ENCODE data around the gene TBC1D1. TPM values are rescaled to one million over a fixed set of nuclear protein-coding genes. Genes with fewer than 3 reads are reported as not detected.
A peak's percentile ranks its signal among the peaks of the same experiment; 100 is the strongest.

Gene TBC1D1
- total RNA-seq, 1 donor from 2014 or later, result 92.7 TPM

GRCh38 chr4:38034986-38035882 lies 144.3 kb downstream of the TBC1D1 start:
- no peak for DNase-seq (ENCODE audit: low spot score)
- Mint-ChIP-seq H3K4me1 (ENCODE audit: low read depth) (peaks cover 4% of the 10 kb centered on the region), H3K27ac (ENCODE audit: unreplicated experiment) (no peak overlapping the region), H3K36me3 (ENCODE audit: low read depth) (peaks cover 12% of the 10 kb centered on the region), H3K4me3 (ENCODE audit: unreplicated experiment) (no peak overlapping the region), H3K9me3 (ENCODE audit: low read depth) (peaks cover 2% of the 10 kb centered on the region), H3K27me3 (ENCODE audit: low read depth) (no peaks in the 10 kb centered on the region)
- TF ChIP-seq, protein P1, sequence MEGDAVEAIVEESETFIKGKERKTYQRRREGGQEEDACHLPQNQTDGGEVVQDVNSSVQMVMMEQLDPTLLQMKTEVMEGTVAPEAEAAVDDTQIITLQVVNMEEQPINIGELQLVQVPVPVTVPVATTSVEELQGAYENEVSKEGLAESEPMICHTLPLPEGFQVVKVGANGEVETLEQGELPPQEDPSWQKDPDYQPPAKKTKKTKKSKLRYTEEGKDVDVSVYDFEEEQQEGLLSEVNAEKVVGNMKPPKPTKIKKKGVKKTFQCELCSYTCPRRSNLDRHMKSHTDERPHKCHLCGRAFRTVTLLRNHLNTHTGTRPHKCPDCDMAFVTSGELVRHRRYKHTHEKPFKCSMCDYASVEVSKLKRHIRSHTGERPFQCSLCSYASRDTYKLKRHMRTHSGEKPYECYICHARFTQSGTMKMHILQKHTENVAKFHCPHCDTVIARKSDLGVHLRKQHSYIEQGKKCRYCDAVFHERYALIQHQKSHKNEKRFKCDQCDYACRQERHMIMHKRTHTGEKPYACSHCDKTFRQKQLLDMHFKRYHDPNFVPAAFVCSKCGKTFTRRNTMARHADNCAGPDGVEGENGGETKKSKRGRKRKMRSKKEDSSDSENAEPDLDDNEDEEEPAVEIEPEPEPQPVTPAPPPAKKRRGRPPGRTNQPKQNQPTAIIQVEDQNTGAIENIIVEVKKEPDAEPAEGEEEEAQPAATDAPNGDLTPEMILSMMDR (IDR thresholded peaks at IDR 0.05), result peak; percentile 92

- Mint-ChIP-seq H3K27ac (ENCODE audit: unreplicated experiment) (no peak overlapping the region), H3K4me1 (ENCODE audit: low read depth) (peaks cover 4% of the 10 kb centered on the region), H3K36me3 (ENCODE audit: low read depth) (peaks cover 14% of the 10 kb centered on the region), H3K27me3 (ENCODE audit: low read depth) (no peaks in the 10 kb centered on the region), H3K4me3 (ENCODE audit: unreplicated experiment) (no peak overlapping the region), H3K9me3 (ENCODE audit: low read depth) (peaks cover 2% of the 10 kb centered on the region)
- no peak for DNase-seq (ENCODE audit: low spot score)
- TF ChIP-seq, protein P1 (IDR thresholded peaks at IDR 0.05), result no peak
These were observed 145.7 kb downstream of the TBC1D1 start for GRCh38 chr4:38036548-38036947.

DNA sequence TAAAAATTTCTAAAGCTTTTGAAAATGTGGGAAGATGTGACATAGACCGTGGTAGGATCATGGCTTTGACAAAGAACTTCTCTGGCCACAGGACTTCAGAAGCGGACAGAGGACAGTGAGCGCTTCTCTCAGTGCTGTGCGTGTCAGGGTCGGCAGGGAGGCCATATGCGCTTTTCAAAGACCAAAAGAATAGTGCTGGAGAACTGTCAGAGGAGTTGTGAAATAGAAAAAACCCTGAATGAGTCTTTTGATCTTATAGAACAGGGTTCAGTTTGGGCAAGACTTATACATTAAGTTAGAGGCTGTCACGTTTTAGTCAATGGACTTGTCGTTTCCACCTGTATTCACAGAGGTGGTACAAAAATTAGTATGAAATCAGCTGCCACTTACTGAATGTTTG lies 146.7 kb downstream of the TBC1D1 start:
- no peak overlapping the region for H3K4me3 Mint-ChIP-seq (ENCODE audit: unreplicated experiment)
- peaks cover 4% of the 10 kb centered on the region for H3K4me1 Mint-ChIP-seq (ENCODE audit: low read depth)
- H3K36me3 Mint-ChIP-seq (ENCODE audit: low read depth), result peaks cover 14% of the 10 kb centered on the region
- no peaks in the 10 kb centered on the region for H3K27me3 Mint-ChIP-seq (ENCODE audit: low read depth)
- no peak overlapping the region for H3K27ac Mint-ChIP-seq (ENCODE audit: unreplicated experiment)
- DNase-seq (ENCODE audit: low spot score), result no peak
- peaks cover 2% of the 10 kb centered on the region for H3K9me3 Mint-ChIP-seq (ENCODE audit: low read depth)
- TF ChIP-seq, protein P1 (IDR thresholded peaks at IDR 0.05), result no peak

DNA sequence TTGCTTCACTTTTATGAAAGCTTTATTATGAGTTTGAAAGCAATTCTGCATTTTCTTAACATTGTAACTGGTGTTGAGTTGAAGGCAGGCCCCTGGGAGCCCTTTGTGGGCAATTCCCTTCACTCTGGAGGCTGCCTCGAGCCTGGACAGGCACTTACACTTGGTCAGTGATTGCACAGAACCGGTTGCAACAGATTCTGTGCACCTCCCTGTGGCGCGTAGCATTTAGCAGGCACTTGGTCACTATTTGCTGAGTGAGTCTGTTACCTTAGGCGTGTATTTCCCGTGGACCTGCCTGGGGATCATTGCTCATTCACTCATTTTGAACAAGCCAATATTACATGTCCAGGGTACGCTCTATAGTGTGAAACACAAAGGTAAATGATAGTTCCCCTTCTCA lies 149.7 kb downstream of the TBC1D1 start:
- Mint-ChIP-seq H3K9me3 (ENCODE audit: low read depth) (no peaks in the 10 kb centered on the region), H3K27me3 (ENCODE audit: low read depth) (no peaks in the 10 kb centered on the region), H3K4me3 (ENCODE audit: unreplicated experiment) (no peak overlapping the region), H3K36me3 (ENCODE audit: low read depth) (peaks cover 21% of the 10 kb centered on the region), H3K4me1 (ENCODE audit: low read depth) (no peaks in the 10 kb centered on the region), H3K27ac (ENCODE audit: unreplicated experiment) (no peak overlapping the region)
- no peak for DNase-seq (ENCODE audit: low spot score)
- TF ChIP-seq, protein P1 (IDR thresholded peaks at IDR 0.05), result no peak

DNA sequence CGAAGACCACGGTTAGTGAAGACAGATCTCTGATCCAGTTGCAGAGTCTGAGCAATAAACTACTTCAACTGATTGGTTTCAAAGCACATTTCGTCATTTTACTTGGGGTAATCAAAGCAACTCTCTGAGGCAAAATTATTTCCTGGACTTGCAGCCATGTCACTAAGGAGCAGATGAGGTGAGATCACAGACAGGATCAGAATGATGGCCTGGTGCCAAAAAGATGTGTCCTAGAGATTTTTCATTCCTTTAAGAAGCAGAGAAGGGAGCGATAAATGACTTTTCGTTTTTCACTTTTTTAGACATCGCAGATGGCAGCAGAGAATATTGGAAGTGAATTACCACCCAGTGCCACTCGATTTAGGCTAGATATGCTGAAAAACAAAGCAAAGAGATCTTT lies 153.2 kb downstream of the TBC1D1 start:
- peaks cover 23% of the 10 kb centered on the region for H3K36me3 Mint-ChIP-seq (ENCODE audit: low read depth)
- no peak for DNase-seq (ENCODE audit: low spot score)
- H3K4me1 Mint-ChIP-seq (ENCODE audit: low read depth), result no peaks in the 10 kb centered on the region
- H3K27ac Mint-ChIP-seq (ENCODE audit: unreplicated experiment), result no peak overlapping the region
- TF ChIP-seq, protein P1 (IDR thresholded peaks at IDR 0.05), result no peak
- H3K9me3 Mint-ChIP-seq (ENCODE audit: low read depth), result no peaks in the 10 kb centered on the region
- no peak overlapping the region for H3K4me3 Mint-ChIP-seq (ENCODE audit: unreplicated experiment)
- H3K27me3 Mint-ChIP-seq (ENCODE audit: low read depth), result no peaks in the 10 kb centered on the region
